Liver (tissue), 2 donors: ENCODE measurements around the gene PIP4K2A.

Experiments used
- CTCF ChIP-seq: fragments of 150-350 bp; IDR thresholded peaks from 2 replicates; pipeline ENCODE4 v1.5.1; 2017; ENCODE audit warnings: improper control_type of control experiment, low read depth, low read length; ENCODE audit not compliant: missing input control
- YY1 ChIP-seq: IDR thresholded peaks from 2 replicates; pipeline ENCODE4 v1.6.1; 2016; ENCODE audit warnings: antibody characterized with exemption, mild to moderate bottlenecking
- donor health status: healthy.

- TF ChIP-seq CTCF (no peak), YY1 (no peak)
Observed at GRCh38 chr10:22697101-22697500, 17.3 kb downstream of the PIP4K2A start.
